ENCODE measurements around the gene SESTD1. TPM values are rescaled to one million over a fixed set of nuclear protein-coding genes. Genes with fewer than 3 reads are reported as not detected.
A peak's percentile ranks its signal among the peaks of the same experiment; 100 is the strongest.

The SESTD1 gene
- total RNA-seq, 1 experiment from 2014 or later = 208 TPM

DNA sequence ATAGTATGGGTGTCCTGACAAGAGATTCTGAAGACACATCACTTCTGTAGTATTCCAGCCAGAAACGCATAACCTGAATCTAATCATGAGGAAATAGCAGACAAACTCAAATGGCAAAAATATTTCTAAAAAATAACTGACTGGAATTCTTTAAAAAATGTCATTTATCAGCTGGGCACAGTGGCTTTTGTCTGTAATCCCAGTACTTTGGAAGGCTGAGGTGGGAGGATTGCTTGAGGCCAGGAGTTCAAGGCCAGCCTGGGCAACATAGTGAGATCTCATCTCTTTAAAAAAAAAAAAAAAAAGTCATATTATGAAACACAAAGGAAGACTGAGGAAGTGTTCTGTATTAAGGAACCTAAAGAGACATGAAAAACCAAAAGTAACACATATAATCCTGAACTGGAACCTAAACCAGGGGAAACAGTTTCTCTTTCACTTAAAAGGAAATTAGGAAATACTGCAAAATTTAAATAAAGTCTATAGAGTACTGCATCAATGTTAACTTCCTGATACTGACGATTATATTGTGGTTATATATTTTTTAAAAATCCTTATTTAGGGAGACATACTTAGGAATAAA is 29.9 kb downstream of the SESTD1 start:
- Histone ChIP-seq H3K9me2 (ENCODE audit: insufficient read depth) (no peaks in the 10 kb centered on the region), H3K27ac (no peak overlapping the region), H3F3A (ENCODE audit: insufficient read depth, low read depth) (peaks cover 13% of the 10 kb centered on the region), H3K4me3 (no peak overlapping the region), H3K9me3 (ENCODE audit: insufficient read depth, low read depth) (peaks cover 20% of the 10 kb centered on the region), H3K4me2 (no peak overlapping the region), H3K27me3 (ENCODE audit: insufficient read depth, low read depth) (no peaks in the 10 kb centered on the region), H2AFZ (no peak overlapping the region), H3K36me3 (ENCODE audit: low read depth) (peaks cover 14% of the 10 kb centered on the region), H4K20me1 (ENCODE audit: insufficient read depth) (no peaks in the 10 kb centered on the region), H3K4me1 (replicated peaks; ENCODE audit: insufficient read depth) (peaks cover 24% of the 10 kb centered on the region), H3K79me2 (ENCODE audit: low read depth) (peaks cover 90% of the 10 kb centered on the region)
- DNase-seq = no peak
- intact Hi-C loops (cut with micrococcal nuclease; ENCODE audit: unreplicated experiment) = no loop called here
- no peak for TF ChIP-seq EZH2 (IDR thresholded peaks at IDR 0.05; ENCODE audit: low read depth)
- TF ChIP-seq, protein P1, sequence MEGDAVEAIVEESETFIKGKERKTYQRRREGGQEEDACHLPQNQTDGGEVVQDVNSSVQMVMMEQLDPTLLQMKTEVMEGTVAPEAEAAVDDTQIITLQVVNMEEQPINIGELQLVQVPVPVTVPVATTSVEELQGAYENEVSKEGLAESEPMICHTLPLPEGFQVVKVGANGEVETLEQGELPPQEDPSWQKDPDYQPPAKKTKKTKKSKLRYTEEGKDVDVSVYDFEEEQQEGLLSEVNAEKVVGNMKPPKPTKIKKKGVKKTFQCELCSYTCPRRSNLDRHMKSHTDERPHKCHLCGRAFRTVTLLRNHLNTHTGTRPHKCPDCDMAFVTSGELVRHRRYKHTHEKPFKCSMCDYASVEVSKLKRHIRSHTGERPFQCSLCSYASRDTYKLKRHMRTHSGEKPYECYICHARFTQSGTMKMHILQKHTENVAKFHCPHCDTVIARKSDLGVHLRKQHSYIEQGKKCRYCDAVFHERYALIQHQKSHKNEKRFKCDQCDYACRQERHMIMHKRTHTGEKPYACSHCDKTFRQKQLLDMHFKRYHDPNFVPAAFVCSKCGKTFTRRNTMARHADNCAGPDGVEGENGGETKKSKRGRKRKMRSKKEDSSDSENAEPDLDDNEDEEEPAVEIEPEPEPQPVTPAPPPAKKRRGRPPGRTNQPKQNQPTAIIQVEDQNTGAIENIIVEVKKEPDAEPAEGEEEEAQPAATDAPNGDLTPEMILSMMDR (conservative IDR thresholded peaks at IDR 0.05) = no peak
- CTCF ChIA-PET = no interaction called here
- BruUV-seq (replicated peaks) = no TSS peak
- POLR2A ChIA-PET (ENCODE audit: unreplicated experiment) = no interaction called here

DNA sequence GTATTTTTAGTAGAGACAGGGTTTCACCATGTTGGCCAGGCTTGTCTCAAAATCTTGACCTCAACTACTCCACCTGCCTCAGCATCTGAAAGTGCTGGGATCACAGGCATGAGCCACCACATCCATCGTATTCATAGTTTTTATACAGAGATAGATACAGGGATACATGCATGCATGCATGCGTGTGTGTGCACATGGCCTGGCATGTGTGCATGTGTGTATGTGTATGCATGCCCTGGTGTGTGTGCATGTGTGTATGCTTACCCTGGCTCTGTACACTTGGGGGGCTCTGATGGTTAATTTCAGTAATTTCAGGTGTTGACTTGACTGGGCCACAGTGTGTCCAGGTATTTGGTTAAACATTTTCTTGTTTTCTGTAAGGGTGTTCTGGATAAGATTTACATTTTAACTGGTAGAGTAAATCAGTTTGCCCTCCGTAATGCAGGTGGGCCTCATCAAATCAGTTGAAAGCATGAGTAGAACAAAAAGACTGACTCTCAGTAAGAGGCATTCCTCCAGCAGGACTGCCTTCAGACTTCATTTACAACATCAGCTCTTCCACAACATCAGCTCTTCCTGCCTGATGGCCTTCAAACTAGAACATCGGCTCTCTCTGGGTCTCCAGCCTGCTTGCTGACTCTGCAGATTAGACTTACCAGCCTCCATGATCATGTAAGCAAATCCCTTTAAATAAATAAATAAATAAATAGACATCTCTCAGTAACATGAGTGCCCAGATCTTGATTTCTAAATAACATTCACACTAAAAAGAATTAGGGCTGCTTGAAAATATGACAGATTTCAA is 30.8 kb downstream of the SESTD1 start:
- Histone ChIP-seq H3K9me2 (ENCODE audit: insufficient read depth) (no peaks in the 10 kb centered on the region), H3K27ac (no peak overlapping the region), H3K4me1 (replicated peaks; ENCODE audit: insufficient read depth) (peaks cover 14% of the 10 kb centered on the region), H3K27me3 (ENCODE audit: insufficient read depth, low read depth) (no peaks in the 10 kb centered on the region), H4K20me1 (ENCODE audit: insufficient read depth) (no peaks in the 10 kb centered on the region), H3K4me2 (no peak overlapping the region), H2AFZ (no peak overlapping the region), H3F3A (ENCODE audit: insufficient read depth, low read depth) (peaks cover 4% of the 10 kb centered on the region), H3K36me3 (ENCODE audit: low read depth) (peaks cover 15% of the 10 kb centered on the region), H3K4me3 (no peak overlapping the region), H3K79me2 (ENCODE audit: low read depth) (peaks cover 88% of the 10 kb centered on the region), H3K9me3 (ENCODE audit: insufficient read depth, low read depth) (peaks cover 14% of the 10 kb centered on the region)
- intact Hi-C loops (cut with micrococcal nuclease; ENCODE audit: unreplicated experiment) = no loop called here
- no peak for DNase-seq
- no TSS peak for BruUV-seq (replicated peaks)
- TF ChIP-seq EZH2 (IDR thresholded peaks at IDR 0.05; ENCODE audit: low read depth) = no peak
- TF ChIP-seq, protein P1 (conservative IDR thresholded peaks at IDR 0.05) = no peak
- ChIA-PET POLR2A (ENCODE audit: unreplicated experiment) (no interaction called here), CTCF (no interaction called here)

GRCh38 chr2:179233083-179233490 is 31.5 kb downstream of the SESTD1 start:
- no peaks in the 10 kb centered on the region for H3K9me2 ChIP-seq (ENCODE audit: insufficient read depth)
- CTCF ChIA-PET = interaction anchor here (0.6 kb wide), 1 partner anchor 781 kb away, joined by 4 read pairs; no protein-coding TSS in a partner anchor
- H3K27me3 ChIP-seq (ENCODE audit: insufficient read depth, low read depth) = no peaks in the 10 kb centered on the region
- H3K79me2 ChIP-seq (ENCODE audit: low read depth) = peaks cover 87% of the 10 kb centered on the region
- H4K20me1 ChIP-seq (ENCODE audit: insufficient read depth) = no peaks in the 10 kb centered on the region
- H3K9me3 ChIP-seq (ENCODE audit: insufficient read depth, low read depth) = peaks cover 8% of the 10 kb centered on the region; the same call in 1 of the 2 replicates
- POLR2A ChIA-PET (ENCODE audit: unreplicated experiment) = no interaction called here
- no TSS peak for BruUV-seq (replicated peaks)
- intact Hi-C loops (cut with micrococcal nuclease; ENCODE audit: unreplicated experiment) = no loop called here
- TF ChIP-seq EZH2 (IDR thresholded peaks at IDR 0.05; ENCODE audit: low read depth) = no peak
- TF ChIP-seq, protein P1 (conservative IDR thresholded peaks at IDR 0.05) = no peak
- no peak for DNase-seq
- H2AFZ ChIP-seq = no peak overlapping the region
- H3K4me1 ChIP-seq (replicated peaks; ENCODE audit: insufficient read depth) = peaks cover 7% of the 10 kb centered on the region; the same call in 1 of the 2 replicates
- H3K27ac ChIP-seq = 0 out of 2 replicates have a peak overlapping the region, but pooled peaks have one; percentile 4
- H3K4me3 ChIP-seq = no peak overlapping the region
- H3K36me3 ChIP-seq (ENCODE audit: low read depth) = peaks cover 17% of the 10 kb centered on the region
- no peaks in the 10 kb centered on the region; the same call in 1 of the 2 replicates for H3F3A ChIP-seq (ENCODE audit: insufficient read depth, low read depth)
- H3K4me2 ChIP-seq = no peak overlapping the region
